ENCODE results near the gene STX16.

Gene STX16, protein sequence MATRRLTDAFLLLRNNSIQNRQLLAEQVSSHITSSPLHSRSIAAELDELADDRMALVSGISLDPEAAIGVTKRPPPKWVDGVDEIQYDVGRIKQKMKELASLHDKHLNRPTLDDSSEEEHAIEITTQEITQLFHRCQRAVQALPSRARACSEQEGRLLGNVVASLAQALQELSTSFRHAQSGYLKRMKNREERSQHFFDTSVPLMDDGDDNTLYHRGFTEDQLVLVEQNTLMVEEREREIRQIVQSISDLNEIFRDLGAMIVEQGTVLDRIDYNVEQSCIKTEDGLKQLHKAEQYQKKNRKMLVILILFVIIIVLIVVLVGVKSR

DNA sequence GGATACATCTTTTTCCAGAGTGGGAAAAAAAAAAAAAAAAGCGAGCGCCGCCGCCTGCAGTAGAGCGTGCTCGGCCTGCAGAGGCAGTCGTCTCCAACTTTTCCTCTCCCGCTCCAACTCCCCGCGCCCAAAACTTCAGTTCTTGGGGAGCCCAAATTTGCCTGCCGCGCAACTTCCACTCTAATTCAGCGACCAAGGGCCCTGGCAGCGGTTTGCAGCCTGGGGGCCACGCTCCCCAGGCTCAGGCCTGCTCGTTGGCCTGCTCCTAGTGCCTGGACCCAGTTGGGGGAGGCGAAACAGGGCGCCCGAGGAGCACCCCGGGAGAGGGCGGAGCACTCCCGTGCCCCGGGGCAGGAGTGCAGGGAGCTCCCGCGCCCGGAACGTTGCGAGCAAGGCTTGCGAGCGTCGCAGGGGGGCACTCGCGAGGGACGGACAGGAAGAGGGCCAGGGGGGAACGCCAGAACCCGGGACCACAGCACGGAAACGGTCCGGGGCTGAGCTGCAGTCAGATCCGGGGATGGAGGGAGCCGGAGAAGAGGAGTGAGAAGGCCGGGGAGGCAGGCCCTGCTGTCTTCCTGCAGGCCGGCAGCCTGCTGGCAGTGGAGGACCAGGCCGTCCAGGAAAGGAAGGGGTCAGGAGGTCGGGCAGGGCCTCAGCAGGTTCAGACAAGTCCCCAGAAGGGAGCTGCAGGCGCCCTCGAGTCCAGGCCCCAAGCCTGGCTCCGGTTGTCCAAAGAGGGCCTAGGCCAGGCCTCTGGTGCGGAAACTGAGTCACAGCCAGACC lies at the start of gene STX16:
Gene STX16 (plus strand): TSS at position 508 of the 783 bp plus-strand sequence. CDS start 724 bp downstream, outside the sequence.
- DNase-seq: peak; percentile 77

DNA sequence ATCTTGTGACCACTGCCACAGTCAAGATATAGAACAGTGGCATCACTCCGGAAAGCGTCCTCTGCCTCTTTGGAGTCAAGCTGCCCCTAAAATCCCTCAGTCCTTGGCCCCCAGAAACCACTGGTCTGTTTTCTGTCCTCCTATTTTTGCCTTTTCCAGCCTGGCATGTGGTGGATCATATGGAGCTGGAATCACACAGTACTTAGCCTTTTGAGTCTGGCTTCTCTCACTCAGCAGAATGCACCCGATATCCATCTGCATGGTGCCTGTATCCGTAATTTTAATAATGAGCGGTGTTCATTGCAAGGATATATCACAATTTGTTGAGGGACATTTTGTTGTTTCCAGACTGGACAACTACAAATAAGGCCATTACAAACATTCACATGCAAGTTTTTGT lies 49.0 kb upstream of the STX16 start:
- no peak for DNase-seq

DNA sequence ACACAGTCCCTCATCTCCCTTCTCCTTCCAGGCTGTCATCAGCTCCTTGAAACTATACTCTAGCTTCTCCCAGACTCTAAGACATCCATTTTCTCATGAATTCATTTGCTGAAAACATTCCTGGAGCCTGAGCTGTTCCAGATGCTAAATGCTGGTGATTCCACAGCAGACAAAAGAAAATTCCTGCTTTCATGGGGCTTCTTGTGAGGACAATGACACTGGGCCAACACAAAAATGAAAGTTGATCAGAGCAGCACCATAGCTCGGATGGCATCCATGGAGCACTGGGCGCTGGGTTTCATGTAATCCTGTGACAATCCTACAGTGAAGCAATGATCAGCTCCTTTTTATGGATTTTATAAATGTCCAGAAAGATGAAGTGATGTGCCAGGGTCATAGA lies 47.4 kb upstream of the STX16 start:
- DNase-seq: no peak

DNA sequence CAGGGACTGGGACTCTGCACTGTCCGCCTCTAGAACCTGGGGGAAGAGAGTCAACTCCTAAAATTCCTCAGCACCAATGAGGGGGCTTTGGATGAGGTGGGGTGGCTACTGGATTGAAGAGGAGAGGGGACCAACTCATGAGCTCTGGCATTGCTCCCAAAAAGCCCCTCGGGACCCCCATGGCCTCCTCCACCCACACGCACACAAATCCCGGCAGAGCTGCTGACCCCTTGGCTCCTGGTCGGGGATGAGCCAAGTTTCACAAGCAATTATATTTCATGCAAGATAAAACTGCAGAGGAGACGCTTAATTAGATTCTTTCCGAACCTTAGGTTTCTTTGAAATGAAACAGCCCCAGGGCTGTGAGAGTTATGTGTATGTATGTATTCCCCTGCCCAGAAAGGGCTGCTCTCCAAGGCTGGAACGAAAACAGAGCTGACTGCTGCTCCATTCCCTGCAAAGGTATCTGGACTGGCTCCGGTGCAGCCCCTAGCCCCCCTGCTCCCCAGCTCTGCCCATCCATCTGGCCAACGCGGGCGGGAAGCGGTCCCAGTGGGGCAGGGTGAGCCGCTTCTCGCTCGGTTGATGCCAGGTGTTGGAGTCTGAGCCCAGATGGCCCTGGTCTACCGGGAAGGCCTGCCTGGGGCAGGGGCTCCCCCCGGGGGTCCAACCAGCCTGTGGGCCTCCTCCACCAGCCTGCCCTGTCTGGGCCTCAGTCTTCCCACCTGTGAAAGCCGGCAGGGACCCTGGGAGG lies 46.8 kb upstream of the STX16 start:
- DNase-seq: no peak

DNA sequence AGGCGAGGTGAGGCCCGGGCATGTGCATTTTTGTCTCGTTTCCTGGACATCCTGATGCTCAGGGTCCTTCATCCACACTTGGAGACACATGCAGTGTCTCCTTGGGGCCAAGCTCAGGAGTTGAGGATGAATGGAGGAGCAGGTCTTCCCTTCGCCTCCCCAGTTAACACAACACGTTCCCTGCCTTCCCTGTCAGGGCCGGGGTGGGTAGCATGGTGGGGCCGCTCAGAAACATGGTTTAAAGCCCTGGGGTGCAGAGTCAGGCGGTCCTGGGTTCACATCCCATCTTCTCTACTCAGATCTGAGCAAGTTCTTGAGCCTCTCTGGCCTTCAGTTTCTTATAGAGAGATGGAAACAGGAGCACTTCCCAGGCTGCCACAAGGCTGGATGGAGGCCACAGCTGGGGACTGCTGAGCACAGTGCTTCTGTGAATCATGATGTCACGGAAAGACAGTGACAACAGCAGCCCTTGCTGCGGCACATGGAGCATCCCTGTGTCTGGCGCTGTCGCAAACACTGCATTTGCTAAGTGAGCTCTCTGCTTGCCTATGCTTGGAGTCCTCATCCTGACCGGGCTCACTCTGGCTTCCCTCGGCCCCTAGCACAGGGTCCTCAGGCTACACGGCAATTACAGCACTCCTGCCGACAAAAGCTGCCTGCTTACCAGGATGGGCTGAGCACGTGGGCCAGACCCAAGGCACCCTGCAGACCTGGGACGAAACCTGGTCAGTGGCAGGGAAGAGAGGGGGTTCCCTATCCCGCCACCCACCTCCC lies 45.6 kb upstream of the STX16 start:
- no peak for DNase-seq

DNA sequence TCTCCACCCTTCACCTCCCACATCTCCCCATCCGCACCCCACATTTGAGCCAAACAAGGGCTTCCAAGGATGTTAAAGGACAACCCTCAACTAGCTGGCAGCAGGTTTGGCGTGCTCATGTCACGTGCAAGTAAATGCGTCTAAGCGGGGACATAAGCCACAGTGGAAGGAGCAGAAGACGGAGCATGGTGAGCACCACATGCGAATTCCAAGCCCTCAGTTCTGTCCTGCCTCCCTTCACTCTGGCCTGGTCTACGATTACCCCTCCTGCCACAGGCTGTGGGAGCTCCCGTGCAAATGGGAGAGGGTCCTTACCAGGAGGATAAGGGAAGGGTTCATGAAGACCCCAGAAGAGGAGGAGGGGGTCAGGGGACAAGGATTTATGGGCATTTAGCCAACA lies 44.9 kb upstream of the STX16 start:
- no peak for DNase-seq

DNA sequence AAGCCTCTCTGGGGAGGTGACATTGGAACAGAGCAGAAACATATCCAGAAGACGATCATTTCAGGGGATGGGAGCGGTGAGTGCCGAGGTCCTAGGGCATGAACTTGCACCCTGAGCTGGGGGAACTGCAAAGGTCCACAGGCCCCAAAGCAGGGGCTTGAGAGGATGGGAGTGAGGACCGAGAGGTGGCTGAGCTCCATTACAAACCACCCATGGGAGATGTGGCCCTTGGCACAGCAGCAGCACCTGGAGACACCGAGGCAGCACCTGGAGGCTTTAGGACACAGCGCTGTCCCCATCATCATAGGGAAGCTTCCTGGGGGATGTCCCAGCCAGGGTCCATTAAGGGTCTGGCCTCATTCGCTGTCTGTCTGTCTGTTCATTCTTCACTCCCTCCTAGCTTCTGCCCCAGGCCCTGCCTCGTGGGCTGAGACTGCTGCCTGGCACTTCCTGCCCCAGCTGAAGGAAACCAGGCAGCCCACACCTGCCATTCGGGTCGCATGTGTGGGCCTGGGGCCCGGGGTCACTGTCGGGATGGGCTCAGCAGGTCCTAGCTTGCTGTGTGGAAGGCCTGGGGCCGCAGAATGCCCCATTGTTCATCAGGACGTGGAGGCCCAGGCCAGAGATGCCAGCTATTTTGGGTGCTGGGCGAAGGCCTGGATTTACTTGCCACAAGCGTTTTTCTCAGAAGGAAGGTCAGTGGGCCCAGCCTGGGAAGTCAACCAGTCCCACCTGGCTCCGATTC lies 42.8 kb upstream of the STX16 start:
- DNase-seq: no peak

DNA sequence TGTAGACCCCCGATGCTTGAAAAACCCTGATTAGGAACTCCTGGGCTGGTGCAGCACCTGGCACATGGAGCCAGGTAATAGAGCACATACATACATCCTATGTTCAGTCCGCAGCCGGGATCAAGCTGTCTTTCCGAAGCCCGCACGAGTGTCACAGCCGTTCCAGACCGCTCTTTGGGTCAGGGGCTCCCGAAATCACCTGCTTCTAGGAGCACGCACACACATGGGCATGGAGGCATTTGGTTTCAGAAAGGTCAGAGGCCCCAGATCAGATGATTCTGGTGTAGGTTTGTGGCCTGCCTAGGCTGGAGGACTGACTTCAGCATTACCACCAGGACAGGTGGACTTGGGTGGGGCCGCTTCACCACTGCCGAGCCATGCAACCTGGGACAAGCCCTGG lies 42.1 kb upstream of the STX16 start:
- no peak for DNase-seq

DNA sequence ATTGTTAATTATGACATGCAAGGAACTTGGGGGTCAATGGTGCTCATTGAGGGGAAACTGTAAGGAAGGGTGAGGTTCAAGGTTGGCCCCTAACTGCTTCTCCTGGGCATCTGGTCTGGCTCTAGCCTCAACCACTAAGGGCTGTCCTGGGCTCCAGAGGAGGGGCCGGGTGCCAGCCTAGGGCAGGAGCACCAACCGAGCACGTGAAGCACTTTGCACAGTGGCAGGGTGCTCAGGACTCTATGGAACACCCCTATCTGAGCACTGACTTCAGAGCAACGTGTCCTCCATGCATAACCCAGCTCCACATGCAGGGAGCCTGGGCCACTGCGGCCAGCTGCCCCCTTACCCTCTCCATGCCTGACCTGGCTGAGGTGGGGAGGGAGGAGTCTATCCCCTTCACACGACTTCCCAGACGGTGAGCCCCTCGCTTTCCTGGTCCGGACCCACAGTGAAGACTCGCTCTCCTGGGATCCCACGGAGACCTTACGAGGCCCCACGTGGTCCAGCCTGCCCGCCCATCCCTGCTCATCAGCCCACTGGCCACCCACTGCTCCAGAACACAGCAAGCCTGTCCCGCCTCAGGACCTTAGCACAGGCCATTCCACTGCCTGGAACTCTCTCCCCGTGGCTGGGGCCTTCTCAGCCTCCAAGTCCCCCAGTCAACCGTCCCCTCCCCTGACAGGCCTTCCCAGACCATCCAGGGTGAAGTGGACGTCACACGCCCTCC lies 40.8 kb upstream of the STX16 start:
- no peak for DNase-seq

DNA sequence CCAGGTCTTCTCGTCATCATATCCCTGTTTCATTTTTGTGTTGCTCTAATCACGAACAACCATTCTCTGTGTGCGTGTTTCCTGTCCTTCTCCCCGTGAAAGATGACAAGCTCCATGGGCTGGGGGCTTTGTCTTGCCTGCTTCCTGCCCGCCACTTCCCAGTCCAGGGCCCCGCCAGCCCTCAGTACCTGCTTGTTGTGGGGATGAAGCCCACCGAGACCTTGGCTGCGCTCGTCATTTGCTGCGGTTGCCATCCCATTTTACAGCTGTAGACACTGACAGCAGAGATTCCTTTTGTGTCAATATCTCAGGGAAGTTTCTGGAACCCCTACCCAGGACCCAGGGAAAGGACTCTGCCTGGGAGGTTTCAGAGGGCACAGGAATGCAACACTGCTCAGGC lies 40.3 kb upstream of the STX16 start:
- DNase-seq: no peak

DNA sequence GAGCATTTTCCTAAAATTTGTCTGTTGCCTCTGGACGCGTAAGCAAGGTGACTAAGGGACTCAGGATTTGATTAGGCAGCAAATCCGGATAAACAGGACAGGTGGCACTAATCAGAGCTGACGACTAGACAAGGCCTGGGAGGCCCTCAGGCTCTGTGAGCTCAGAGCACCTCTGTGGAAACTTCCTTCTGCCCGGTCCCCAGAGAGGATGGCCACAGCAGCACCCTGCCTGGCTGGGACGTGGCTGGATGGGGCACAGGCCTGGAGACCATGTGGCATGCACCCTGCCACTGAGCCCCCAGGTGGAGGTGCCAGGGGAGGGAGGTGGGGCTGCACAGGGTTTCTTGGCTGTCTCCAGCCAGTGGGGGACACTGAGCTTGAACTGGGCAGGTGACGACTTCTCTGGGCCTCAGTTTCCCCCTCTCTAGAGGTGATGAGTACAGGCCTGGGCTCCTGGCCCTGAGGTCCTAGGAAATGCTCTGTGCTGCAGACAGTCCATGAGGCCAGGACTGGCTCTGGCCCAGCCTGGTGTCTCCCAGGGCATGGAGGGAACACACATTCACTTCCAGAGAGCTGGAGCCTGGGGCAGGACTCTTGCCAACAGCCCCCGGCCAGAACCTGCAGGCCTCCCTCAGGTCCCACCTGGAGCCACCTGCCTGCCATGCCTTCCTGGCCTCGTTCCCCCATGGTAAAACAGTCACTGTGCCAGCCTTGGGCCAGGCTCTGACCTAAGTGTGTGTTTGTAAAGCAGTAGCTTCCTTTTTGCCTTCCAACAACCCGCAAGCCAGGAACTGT lies 39.6 kb upstream of the STX16 start:
- no peak for DNase-seq

DNA sequence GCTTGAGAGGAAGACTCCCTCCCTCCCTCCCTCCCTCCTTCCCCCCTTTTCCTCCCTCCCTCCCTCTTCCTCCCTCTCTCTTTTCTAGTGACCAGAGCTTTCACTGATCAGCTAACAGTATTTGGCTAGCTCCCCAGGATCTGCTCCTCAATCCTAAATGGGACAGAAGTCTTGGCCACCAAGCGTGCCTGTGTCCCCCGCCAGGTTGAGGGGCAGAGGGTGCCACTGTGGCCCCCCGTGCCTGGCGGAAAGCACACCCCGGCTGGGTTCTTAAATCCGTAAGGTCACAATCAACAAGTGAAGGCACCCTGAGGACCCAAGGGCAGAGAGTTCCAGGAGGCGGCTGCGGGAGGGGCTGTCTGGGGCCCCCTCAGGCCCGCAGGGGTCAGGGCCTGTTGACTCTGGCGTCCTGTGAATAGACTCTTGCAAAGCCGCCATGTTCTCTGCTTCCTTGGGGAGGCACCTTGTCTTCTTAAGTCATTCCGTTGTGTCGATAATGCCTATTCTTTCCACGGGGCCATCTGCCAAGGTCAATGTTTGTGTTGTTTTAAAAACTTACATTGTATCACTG lies 38.9 kb upstream of the STX16 start:
- no peak for DNase-seq

DNA sequence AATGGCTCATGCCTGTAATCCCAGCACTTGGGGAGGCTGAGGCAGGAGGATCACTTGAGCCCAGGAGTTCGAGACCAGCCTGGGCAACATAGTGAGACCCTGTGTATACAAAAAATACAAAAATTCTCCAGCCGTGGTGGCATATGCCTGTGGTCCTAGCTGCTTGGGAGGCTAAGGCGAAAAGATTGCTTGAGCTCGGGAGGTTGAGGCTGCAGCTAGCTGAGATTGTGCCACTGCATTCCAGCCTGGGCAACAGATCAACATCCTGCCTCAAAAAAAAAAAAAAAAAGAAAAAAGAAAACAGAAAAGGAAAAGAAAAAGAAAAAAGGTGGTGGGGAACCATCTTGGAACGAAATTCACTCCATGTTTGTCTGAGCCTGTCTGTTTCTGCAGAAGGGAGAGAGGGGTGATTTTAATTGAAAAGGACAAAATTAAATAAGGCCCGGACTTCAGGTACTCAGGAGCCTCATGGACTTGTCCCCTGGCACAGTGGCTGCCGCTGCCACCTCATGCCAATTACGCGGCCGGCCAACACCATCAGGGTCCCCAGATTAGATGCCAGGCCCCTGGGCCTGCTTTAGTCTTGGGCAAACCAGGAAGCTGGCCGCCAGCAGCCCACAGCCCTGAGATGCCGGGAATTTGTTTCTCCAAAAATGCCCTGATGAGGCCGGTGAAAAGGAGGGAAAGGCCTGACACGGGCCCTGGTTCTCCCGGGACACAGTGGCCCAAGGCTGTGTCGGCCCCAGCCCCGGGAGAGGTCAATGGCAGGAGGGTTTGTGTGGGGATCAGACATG lies 37.8 kb upstream of the STX16 start:
- DNase-seq: no peak

DNA sequence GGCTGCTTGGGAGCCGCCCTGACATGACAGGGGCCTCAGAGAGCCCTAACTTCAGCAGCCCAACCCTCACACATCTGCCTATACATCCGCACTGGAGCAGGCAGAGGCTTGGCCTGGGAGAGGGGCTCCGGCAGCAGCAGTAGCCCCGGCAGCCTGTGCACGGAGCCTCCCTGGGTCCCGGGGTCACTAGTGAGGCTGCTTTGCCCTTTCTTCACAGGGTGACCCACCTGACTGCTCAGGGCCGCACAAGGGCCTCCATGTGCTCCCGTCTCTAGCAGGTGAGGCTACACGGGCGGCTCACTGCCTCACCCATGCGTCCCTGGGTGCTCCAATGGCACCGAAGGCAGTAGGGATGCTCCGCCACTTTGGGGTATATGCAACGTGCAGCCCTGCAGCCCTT lies 36.7 kb upstream of the STX16 start:
- DNase-seq: no peak

DNA sequence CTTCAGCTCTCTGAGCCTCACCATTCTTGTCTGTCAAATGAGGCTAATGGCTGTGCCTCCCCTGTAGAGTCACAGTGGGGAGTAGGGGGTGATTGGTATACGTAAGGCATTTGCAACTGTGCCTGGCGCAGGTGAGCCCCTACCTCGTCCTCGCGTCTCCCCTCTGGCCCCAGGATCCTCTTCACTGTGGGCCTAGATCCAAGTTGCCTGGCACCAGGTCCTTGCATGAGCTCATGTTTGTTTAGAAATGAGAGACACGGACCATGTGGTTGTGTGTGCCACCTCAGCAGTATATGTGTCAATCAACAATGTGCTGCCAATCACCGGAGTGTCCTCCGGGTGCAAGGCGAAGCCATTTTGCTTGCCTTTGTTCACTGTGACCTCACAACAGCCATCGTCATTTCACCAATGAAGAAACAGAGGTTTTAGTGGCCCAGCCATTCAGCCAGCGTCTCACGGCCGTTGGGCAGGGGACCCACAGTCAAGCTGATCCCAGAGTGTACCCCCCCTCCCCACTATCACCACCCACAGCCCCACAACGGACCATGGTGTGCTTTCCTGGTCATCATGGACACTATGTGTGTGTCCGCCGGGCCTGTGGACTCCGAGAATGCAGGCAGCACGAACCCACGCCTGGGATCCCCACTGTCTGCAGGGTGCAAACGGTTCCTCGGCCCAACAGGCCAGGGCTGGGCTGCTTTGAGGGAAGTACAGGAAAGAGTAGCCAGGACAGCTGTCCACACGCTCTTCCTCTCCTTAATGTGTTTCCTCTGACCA lies 35.9 kb upstream of the STX16 start:
- DNase-seq: no peak

DNA sequence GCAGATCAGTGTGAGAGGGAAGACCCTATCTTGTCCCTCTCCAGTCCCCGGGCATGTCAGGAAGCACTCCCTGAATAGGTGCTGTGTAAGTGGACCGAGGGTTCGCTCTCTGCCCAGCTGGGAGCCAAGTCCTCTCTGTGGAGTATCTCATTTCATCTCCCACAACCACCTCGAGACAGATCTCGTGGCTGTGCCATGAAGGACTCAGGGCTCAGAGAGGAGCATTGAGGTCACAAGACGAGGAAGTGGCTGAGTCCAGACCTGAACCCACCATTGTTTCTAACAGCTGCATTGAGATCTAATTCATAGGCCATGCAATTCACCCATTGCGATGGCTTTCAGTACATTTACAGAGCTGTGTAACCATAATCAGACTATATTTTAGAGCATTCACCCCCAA lies 34.7 kb upstream of the STX16 start:
- DNase-seq: no peak

DNA sequence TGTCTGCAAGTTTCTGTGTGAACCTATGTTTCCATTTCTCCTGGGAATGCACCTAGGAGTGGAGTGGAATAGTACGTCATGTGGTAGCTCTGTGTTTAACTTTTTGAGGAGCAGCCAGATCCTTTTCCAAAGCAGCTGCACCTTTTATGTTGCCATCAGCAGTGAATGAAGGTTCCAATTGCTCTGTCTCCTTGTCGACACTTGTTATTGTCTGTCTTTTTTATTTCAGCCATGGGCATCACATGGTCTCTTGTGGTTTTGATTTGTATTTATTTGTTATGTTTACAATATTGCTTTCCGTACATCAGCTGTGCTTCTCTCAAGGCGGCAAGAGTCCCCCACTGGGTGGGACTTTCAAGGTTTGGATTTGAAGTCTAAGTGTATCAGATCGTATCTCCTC lies 33.9 kb upstream of the STX16 start:
- DNase-seq: no peak

DNA sequence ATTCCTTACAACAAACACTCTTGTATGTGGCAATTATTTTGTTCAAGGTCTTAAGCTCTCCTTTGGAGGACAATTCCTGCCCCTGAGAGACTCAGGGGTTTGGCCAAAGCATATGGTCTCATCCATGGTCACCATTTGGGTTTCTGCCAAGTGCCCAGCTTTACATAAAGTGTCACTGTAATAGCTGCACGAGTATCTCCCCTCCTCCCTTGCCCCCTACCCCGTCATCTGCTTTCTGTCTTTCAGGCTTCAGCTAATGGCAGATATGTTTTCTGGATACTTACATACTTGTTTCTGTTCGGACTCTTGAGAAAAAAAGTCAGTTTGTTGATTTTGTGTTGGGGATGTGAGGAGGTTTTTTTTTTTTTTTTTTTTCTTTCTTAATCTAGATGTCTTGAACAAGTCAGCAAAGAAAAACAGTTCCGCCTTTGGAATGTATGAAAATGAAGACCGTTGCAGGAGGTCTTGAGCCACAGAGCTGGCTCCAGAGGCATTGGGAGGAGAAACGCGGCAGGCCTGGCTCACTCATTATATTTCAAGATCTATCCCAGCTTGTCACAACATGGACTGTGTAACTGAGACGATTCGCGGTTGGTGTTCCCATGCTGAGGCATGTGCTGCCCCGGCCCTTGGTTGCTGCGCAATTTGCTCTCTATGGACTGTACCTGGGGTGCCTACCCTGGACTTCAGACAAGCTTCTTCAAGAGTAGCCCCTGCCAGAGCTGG lies 32.6 kb upstream of the STX16 start:
- DNase-seq: no peak
